SK-N-MC (cell line): ENCODE data around the gene KIF18A.

Source experiments
- EZH2 ChIP-seq: fragments of 200-600 bp; sonication (generic); IDR thresholded peaks from one replicate; pipeline ENCODE4 v1.6.1; 2017; ENCODE audit warnings: antibody characterized with exemption
- FOXP2 ChIP-seq: optimal IDR thresholded peaks from 2 replicates; pipeline ENCODE3; 2011; ENCODE audit warnings: mild to moderate bottlenecking, moderate library complexity; ENCODE audit not compliant: insufficient read depth; ENCODE audit errors: extremely low read length, control extremely low read depth
- POLR2AphosphoS5 ChIP-seq: IDR thresholded peaks from 2 replicates; pipeline ENCODE4 v1.6.1; 2012; ENCODE audit warnings: mild to moderate bottlenecking, low read depth, low read length, borderline replicate concordance

GRCh38 chr11:28104425-28104824, 3.5 kb downstream of the KIF18A start:
- no peak for TF ChIP-seq POLR2AphosphoS5
- TF ChIP-seq FOXP2: no peak
- TF ChIP-seq EZH2: no peak
